Right lobe of liver (tissue), 4 donors: ENCODE results near the gene TMIE.
"Not testable (repeated sequence)": the region's sequence is repeated elsewhere in the genome, so short reads cannot be mapped to it uniquely, and the experiment has no call there.

Source experiments
- POLR2A ChIP-seq: fragments of 450-650 bp; IDR thresholded peaks from one replicate; pipeline ENCODE4 v1.6.1; 2017; ENCODE audit warnings: antibody characterized with exemption, mild to moderate bottlenecking
- TF ChIP-seq, protein P1 (sequence below), 4 donors: fragments of 200-600 bp in 3 of 4; fragments of 450-650 bp in 1 of 4; IDR thresholded peaks; one replicate each; pipeline versions ENCODE4 v1.5.1 to v1.8.0; 2016 to 2022; ENCODE audit warnings: antibody characterized with exemption in 4 of 4, mild to moderate bottlenecking in 2 of 4
- donor health status: DM: no; HTN: no; CAD: no.
- donor health status: DM: no; HTN: no; CAD: no.
- donor health status: DM: no; HTN: yes; CAD: no.

DNA sequence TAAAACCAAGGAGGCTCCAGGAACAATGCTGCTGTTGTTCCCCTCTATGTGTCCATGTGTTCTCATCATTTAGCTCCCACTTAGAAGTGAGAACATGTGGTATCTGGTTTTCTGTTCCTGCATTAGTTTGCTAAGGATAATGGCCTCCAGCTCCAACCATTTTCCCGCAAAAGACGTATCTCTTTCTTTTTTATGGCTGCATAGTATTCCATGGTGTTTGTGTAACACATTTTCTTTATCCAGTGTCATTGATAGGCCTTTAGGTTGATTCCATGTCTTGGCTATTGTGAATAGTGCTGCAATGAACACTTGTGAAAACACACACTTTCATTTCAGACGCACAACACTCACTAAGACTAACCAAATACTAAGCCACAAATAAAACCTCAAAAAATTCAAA is 38.4 kb downstream of the TMIE start:
- TF ChIP-seq, protein P1, sequence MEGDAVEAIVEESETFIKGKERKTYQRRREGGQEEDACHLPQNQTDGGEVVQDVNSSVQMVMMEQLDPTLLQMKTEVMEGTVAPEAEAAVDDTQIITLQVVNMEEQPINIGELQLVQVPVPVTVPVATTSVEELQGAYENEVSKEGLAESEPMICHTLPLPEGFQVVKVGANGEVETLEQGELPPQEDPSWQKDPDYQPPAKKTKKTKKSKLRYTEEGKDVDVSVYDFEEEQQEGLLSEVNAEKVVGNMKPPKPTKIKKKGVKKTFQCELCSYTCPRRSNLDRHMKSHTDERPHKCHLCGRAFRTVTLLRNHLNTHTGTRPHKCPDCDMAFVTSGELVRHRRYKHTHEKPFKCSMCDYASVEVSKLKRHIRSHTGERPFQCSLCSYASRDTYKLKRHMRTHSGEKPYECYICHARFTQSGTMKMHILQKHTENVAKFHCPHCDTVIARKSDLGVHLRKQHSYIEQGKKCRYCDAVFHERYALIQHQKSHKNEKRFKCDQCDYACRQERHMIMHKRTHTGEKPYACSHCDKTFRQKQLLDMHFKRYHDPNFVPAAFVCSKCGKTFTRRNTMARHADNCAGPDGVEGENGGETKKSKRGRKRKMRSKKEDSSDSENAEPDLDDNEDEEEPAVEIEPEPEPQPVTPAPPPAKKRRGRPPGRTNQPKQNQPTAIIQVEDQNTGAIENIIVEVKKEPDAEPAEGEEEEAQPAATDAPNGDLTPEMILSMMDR (IDR thresholded peaks at IDR 0.05), result not testable (repeated sequence)
- TF ChIP-seq POLR2A, result not testable (repeated sequence)
